Smooth muscle cell of bladder (primary cell): ENCODE measurements around the gene SLC6A8. TPM values are rescaled to one million over a fixed set of nuclear protein-coding genes. Genes with fewer than 3 reads are reported as not detected.

Source experiments
- total RNA-seq: library from RNA; depleted of rRNA; stranded (reverse); fragments of >200 nt; gene quantifications from 2 replicates; pipeline ENCODE4 v1.2.3, GENCODE V29; 2014

Gene SLC6A8
- 9.8 and 20.7 TPM in 2 replicates for total RNA-seq

DNA sequence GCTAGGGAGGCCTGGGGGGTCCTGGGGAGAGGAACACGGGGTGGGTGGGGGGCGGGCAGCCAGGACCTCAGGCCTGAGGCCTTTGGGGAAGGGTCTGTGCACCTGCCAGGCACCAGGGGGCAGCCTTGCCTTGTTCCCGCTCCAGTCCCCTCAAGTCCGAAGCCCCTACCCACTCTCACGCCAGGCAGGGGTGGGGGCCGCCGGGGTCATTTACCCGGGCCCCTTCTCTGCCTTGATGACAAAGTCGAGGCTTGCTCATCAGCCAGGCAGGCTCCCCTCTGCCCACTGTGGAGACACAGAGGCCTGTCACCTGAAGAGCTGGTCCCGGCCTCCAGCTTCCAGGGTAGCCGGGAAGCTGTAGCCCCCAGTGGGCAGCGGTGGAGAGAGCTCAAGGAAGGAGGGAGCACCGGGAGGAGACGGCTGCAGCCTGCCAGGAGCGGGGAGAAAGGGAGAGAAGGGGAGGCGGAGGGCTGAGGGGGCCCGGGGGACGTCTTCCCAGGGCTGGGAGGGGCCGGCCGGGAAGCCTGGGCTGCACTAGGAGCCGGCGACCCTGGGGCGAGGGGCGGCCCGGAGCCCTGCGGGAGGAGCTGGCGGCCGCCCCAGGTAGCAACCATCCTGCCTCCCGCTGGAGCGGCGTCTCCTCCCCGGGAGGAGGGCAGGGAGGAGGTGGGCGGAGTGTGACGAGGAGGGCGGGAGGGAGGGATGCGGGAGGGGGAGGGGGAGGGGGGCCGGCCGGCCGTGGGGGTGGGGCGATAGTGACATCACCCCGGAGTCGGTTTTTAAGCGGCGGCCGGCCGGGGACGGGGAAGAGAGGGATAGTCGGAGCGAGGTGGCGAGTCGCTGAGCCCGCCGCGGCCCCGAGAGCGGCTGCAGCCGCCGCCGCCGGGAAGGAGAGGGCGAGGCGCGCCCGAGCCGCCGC lies at the start of gene SLC6A8:
Gene SLC6A8 (plus strand): TSS at position 806 of the 919 bp plus-strand sequence. CDS start 649 bp downstream, outside the sequence.

GRCh38 chrX:153646620-153647373 lies 40.9 kb upstream of the SLC6A8 start, which contains the start of gene DUSP9:
Gene DUSP9, plus strand, starts transcription at chrX:153647203. Its CDS starts 751 bp downstream, at chrX:153647954.

DNA sequence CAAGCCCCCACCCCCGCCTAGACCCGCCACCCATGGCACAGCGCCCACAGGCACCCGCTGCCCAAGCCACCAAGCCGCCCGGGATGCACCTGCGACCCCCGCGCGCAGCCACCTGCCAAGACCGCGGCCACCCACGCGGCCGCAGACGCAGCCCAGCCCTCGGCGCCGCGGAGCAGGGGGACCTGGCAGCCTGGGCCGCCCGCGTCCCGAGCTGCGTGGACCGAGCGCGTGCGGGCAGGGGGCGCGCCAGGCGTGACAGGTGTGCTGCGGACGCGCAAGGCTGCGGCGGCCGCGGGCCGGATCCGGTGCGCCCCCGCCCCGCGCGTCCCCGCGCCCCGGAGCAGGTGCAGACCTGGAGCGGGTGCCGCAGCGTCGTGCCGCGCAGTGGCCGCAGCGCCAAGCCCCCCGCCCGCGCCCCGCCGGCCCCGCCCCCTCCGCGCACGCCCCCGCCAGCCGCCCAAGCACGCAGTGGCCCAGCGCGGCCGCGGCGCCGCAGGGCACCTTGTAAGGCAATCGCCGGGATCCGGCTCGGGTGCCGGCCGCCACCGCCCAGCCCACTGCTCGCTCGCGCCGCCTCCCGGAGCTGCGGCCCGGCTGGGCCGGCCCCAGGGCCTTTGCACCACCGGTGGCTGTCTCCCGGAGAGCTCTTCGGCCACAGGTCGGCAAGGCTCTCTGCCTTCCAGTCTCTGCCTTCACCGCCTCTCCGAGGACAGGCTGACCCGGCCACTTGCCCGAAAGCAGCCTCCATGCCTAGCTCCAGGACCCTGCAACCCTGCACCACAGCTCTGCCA lies 14.1 kb upstream of the SLC6A8 start, which contains the start of gene PNCK:
Gene PNCK (minus strand): TSS at position 386 of the 791 bp plus-strand sequence. CDS start 737 bp downstream, outside the sequence.

GRCh38 chrX:153724252-153725038 lies 36.7 kb downstream of the SLC6A8 start, which contains the start of the genes ABCD1 and BCAP31:
Gene ABCD1, plus strand, starts transcription at chrX:153724856. Its CDS starts 411 bp downstream, at chrX:153725267.
Gene BCAP31, minus strand, starts transcription at chrX:153724387. Its CDS starts 1,143 bp downstream, at chrX:153723244.

Other genes with a start within 250 kb of the SLC6A8 start
- 1.4 and 1.8 TPM in 2 replicates for gene TREX2, start 241.9 kb upstream of the SLC6A8 start, total RNA-seq
- 7.5 and 8.8 TPM in 2 replicates for gene HAUS7, start 217.3 kb upstream of the SLC6A8 start, total RNA-seq
- gene BGN, start 192.9 kb upstream of the SLC6A8 start, total RNA-seq = 2.0 and 9.0 TPM in 2 replicates
- gene ATP2B3, start 170.3 kb upstream of the SLC6A8 start, total RNA-seq = under 0.01 TPM in 1 of 2 replicates, not detected in the other
- 33.7 and 40.0 TPM in 2 replicates for gene CCNQ, start 88.8 kb upstream of the SLC6A8 start, total RNA-seq
- gene DUSP9, start 40.7 kb upstream of the SLC6A8 start, total RNA-seq = not detected in 2 replicates
- 0.14 and 0.74 TPM in 2 replicates for gene PNCK, start 14.1 kb upstream of the SLC6A8 start, total RNA-seq
- 133 and 217 TPM in 2 replicates for gene BCAP31, start 36.5 kb downstream of the SLC6A8 start, total RNA-seq
- gene ABCD1, start 36.9 kb downstream of the SLC6A8 start, total RNA-seq = 7.3 and 11.2 TPM in 2 replicates
- gene PLXNB3, start 76.3 kb downstream of the SLC6A8 start, total RNA-seq = 1.3 and 3.9 TPM in 2 replicates
- gene SRPK3, start 93.1 kb downstream of the SLC6A8 start, total RNA-seq = 0.43 and 0.74 TPM in 2 replicates
- gene IDH3G, start 106.4 kb downstream of the SLC6A8 start, total RNA-seq = 47.7 and 52.5 TPM in 2 replicates
- 163 and 186 TPM in 2 replicates for gene SSR4, start 106.7 kb downstream of the SLC6A8 start, total RNA-seq
- 0.14 and 0.18 TPM in 2 replicates for gene PDZD4, start 142.6 kb downstream of the SLC6A8 start, total RNA-seq
- gene L1CAM, start 198.2 kb downstream of the SLC6A8 start, total RNA-seq = 0.28 TPM in 2 replicates
- not detected in 2 replicates for gene AVPR2, start 216.7 kb downstream of the SLC6A8 start, total RNA-seq
- 1.1 and 1.3 TPM in 2 replicates for gene ARHGAP4, start 238.3 kb downstream of the SLC6A8 start, total RNA-seq
- 30.6 and 40.2 TPM in 2 replicates for gene NAA10, start 247.1 kb downstream of the SLC6A8 start, total RNA-seq